ENCODE results near the gene KIAA1671. TPM values are rescaled to one million over a fixed set of nuclear protein-coding genes. Genes with fewer than 3 reads are reported as not detected.

KIAA1671 gene
- total RNA-seq, 2 experiments from 2014 or later, result 6.5 to 6.8 TPM

- H3K27me3 Mint-ChIP-seq, result no peaks in the 10 kb centered on the region
- peak overlapping the region; percentile 78 for H3K4me3 Mint-ChIP-seq
- TF ChIP-seq CTCF (IDR thresholded peaks at IDR 0.05), result no peak
- ChIA-PET CTCF (interaction anchor here (0.8 to 4.9 kb wide), 8 partner anchors 9 to 102 kb away, joined by 3 to 24 read pairs (median 8); no protein-coding TSS in a partner anchor), POLR2A (interaction anchor here (0.9 to 1.8 kb wide), 3 partner anchors 8 to 14 kb away, joined by 4 to 7 read pairs (median 6); no protein-coding TSS in a partner anchor)
- H3K36me3 Mint-ChIP-seq (ENCODE audit: low read depth), result peaks cover 4% of the 10 kb centered on the region
- peak overlapping the region; percentile 97 for H3K27ac Mint-ChIP-seq
- intact Hi-C loops (cut with micrococcal nuclease), result no loop called here
- DNase-seq (no peak), ATAC-seq (no peak)
- H3K4me1 Mint-ChIP-seq (ENCODE audit: low read depth), result peaks cover 86% of the 10 kb centered on the region
- no peaks in the 10 kb centered on the region for H3K9me3 Mint-ChIP-seq
These were observed 116.9 kb downstream of the KIAA1671 start for GRCh38 chr22:25069426-25069757.

- Mint-ChIP-seq H3K27ac (peak overlapping the region; percentile 97), H3K9me3 (no peaks in the 10 kb centered on the region), H3K4me3 (peak overlapping the region; percentile 78), H3K27me3 (no peaks in the 10 kb centered on the region), H3K36me3 (ENCODE audit: low read depth) (peaks cover 4% of the 10 kb centered on the region), H3K4me1 (ENCODE audit: low read depth) (peaks cover 86% of the 10 kb centered on the region)
- no peak for TF ChIP-seq CTCF (IDR thresholded peaks at IDR 0.05)
- ChIA-PET POLR2A (interaction anchor here (0.9 to 1.8 kb wide), 5 partner anchors 9 to 41 kb away, joined by 3 to 7 read pairs (median 5); no protein-coding TSS in a partner anchor), CTCF (interaction anchor here (0.8 to 4.9 kb wide), 8 partner anchors 9 to 102 kb away, joined by 3 to 24 read pairs (median 7); no protein-coding TSS in a partner anchor)
- peak; percentile 20 for ATAC-seq
- intact Hi-C loops (cut with micrococcal nuclease), result loop anchor here (10.0 kb wide), 2 partner anchors 105 to 665 kb away; no protein-coding TSS in a partner anchor
- DNase-seq, result peak; percentile 57
These were observed 117.4 kb downstream of the KIAA1671 start for GRCh38 chr22:25069758-25070481.

GRCh38 chr22:25070956-25071355, 118.4 kb downstream of the KIAA1671 start:
- ATAC-seq, result no peak

GRCh38 chr22:25071720-25072119, 119.2 kb downstream of the KIAA1671 start:
- H3K27me3 Mint-ChIP-seq, result no peaks in the 10 kb centered on the region
- intact Hi-C loops (cut with micrococcal nuclease), result loop anchor here (10.0 kb wide), 2 partner anchors 103 to 663 kb away; no protein-coding TSS in a partner anchor
- ATAC-seq (no peak), DNase-seq (no peak)
- ChIA-PET CTCF (interaction anchor here (0.8 to 4.9 kb wide), 7 partner anchors 9 to 21 kb away, joined by 3 to 24 read pairs (median 4); no protein-coding TSS in a partner anchor), POLR2A (interaction anchor here (2.0 kb wide), 1 partner anchor 10 kb away, joined by 8 read pairs; no protein-coding TSS in a partner anchor)
- peaks cover 89% of the 10 kb centered on the region for H3K4me1 Mint-ChIP-seq (ENCODE audit: low read depth)
- no peaks in the 10 kb centered on the region for H3K9me3 Mint-ChIP-seq
- peak overlapping the region; percentile 17 for H3K27ac Mint-ChIP-seq
- no peak for TF ChIP-seq CTCF (IDR thresholded peaks at IDR 0.05)
- peaks cover 4% of the 10 kb centered on the region for H3K36me3 Mint-ChIP-seq (ENCODE audit: low read depth)
- H3K4me3 Mint-ChIP-seq, result peak overlapping the region; percentile 78

More at GRCh38 chr22:25070956-25071355, 118.4 kb downstream of the KIAA1671 start:
- intact Hi-C loops (cut with micrococcal nuclease), result loop anchor here (10.0 kb wide), 2 partner anchors 104 to 664 kb away; no protein-coding TSS in a partner anchor
- peaks cover 4% of the 10 kb centered on the region for H3K36me3 Mint-ChIP-seq (ENCODE audit: low read depth)
- H3K4me1 Mint-ChIP-seq (ENCODE audit: low read depth), result peaks cover 89% of the 10 kb centered on the region
- ChIA-PET CTCF (interaction anchor here (1.1 to 4.9 kb wide), 5 partner anchors 8 to 41 kb away, joined by 3 to 24 read pairs (median 6); no protein-coding TSS in a partner anchor), POLR2A (interaction anchor here (1.2 to 1.8 kb wide), 3 partner anchors 10 to 40 kb away, joined by 3 to 7 read pairs (median 5); no protein-coding TSS in a partner anchor)
- H3K27ac Mint-ChIP-seq, result peak overlapping the region; percentile 97
- no peaks in the 10 kb centered on the region for H3K27me3 Mint-ChIP-seq
- peak; percentile 38 for DNase-seq
- no peaks in the 10 kb centered on the region for H3K9me3 Mint-ChIP-seq
- no peak for TF ChIP-seq CTCF (IDR thresholded peaks at IDR 0.05)
- peak overlapping the region; percentile 78 for H3K4me3 Mint-ChIP-seq
